ENCODE measurements around the gene TECPR2. TPM values are rescaled to one million over a fixed set of nuclear protein-coding genes. Genes with fewer than 3 reads are reported as not detected.
A peak's percentile ranks its signal among the peaks of the same experiment; 100 is the strongest.

The TECPR2 gene
- total and polyA plus RNA-seq, 4 donors: 3.5 to 32.5 (median 18.9) TPM

DNA sequence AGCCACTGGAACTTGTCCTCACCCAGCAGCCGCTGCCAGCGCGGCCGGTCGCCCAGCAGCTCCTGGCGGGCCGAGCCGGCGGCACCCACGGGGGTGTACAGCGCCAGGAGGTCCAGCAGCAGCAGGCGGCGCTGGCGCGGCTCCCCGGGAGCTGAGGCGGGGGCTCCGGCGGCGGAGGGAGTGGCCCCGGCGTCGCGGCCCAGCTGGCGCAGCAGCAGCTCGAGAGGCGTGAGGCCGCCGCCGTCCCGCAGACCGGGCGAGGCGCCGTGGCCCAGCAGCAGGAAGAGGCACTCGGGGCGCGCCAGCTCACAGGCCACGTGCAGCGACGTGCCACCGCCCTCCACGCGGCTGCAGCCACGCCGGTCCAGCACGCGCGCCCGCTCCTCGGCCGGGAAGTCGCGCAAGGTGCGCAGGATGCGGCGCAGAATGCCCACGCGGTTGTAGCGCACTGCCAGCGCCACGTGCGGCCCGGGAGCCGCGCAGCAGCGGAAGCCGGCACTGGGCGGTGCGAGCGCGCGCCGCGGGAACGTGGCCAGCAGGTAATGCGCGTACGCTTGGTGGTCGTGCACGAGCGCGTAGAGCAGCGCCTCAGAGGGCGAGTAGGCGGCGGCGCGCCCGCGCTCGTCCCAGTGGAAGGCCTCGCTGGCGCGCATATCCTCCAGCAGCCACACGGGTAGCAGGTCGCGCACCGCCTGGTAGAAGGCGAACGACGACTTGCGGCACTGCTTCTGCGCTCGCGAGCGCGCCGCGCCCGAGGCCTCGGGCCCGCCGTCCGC is 144.5 kb downstream of the TECPR2 start:
- intact Hi-C loops (cut with DNase I): no loop called here
- Histone ChIP-seq H3K36me3 (ENCODE audit: control insufficient read depth in 1 of 2, insufficient read depth in 2 of 2, low read length in 1 of 2) (no peaks in the 10 kb centered on the region), H3K4me1 (ENCODE audit: control insufficient read depth in 1 of 2, insufficient read depth in 2 of 2, low read length in 2 of 2) (no peaks in the 10 kb centered on the region), H3K27me3 (ENCODE audit: control insufficient read depth in 1 of 2, insufficient read depth in 2 of 2, low read length in 1 of 2) (no peaks in the 10 kb centered on the region), H3K27ac (ENCODE audit: low read depth in 1 of 2, low read length in 2 of 2) (no peak overlapping the region), H3K9me3 (ENCODE audit: control insufficient read depth, low read length) (no peaks in the 10 kb centered on the region), H3K4me3 (ENCODE audit: low read length in 2 of 2) (no peak overlapping the region)
- DNase-seq: no peak
- ATAC-seq (ENCODE audit: low FRiP score): no peak
- WGBS, 2 donors: 83 to 85% methylated on average over 97 to 115 of the region's 115 CpGs

GRCh38 chr14:102507857-102508312 is 145.1 kb downstream of the TECPR2 start:
- ATAC-seq (ENCODE audit: low FRiP score) (no peak), DNase-seq (no peak)
- H3K36me3 ChIP-seq (ENCODE audit: control insufficient read depth in 1 of 2, insufficient read depth in 2 of 2, low read length in 1 of 2): no peaks in the 10 kb centered on the region
- intact Hi-C loops (cut with DNase I): no loop called here
- H3K27ac ChIP-seq (ENCODE audit: low read depth in 1 of 2, low read length in 2 of 2): no peak overlapping the region
- no peaks in the 10 kb centered on the region for H3K27me3 ChIP-seq (ENCODE audit: control insufficient read depth in 1 of 2, insufficient read depth in 2 of 2, low read length in 1 of 2)
- 90 to 93% methylated on average over 19 to 21 of the region's 21 CpGs for WGBS, 2 donors
- no peak overlapping the region for H3K4me3 ChIP-seq (ENCODE audit: low read length in 2 of 2)
- no peaks in the 10 kb centered on the region for H3K4me1 ChIP-seq (ENCODE audit: control insufficient read depth in 1 of 2, insufficient read depth in 2 of 2, low read length in 2 of 2)
- H3K9me3 ChIP-seq (ENCODE audit: control insufficient read depth, low read length): no peaks in the 10 kb centered on the region

DNA sequence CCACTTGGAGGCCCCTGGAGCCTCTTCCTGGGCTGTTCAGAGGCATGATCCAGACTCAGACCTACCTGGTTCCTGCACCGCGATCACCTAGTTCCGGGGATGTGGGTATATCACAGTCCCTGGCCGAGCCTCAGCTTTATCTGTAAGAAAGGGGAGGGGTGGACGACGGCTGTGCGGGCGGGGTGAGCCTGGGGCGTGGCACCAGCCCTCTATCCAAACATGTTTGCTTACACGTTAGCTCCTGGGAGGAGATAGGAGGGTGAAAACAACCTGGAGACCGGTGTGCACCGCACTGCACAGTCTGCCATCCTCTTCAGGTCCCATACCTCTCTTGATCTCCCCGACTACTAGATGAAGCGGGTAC is 145.7 kb downstream of the TECPR2 start:
- ATAC-seq (ENCODE audit: low FRiP score): no peak
- no peaks in the 10 kb centered on the region for H3K27me3 ChIP-seq (ENCODE audit: control insufficient read depth in 1 of 2, insufficient read depth in 2 of 2, low read length in 1 of 2)
- peak overlapping the region in 1 of 2 donors; percentile 4 for H3K27ac ChIP-seq (ENCODE audit: low read depth in 1 of 2, low read length in 2 of 2)
- intact Hi-C loops (cut with DNase I): no loop called here
- no peaks in the 10 kb centered on the region for H3K36me3 ChIP-seq (ENCODE audit: control insufficient read depth in 1 of 2, insufficient read depth in 2 of 2, low read length in 1 of 2)
- DNase-seq: no peak
- no peaks in the 10 kb centered on the region for H3K9me3 ChIP-seq (ENCODE audit: control insufficient read depth, low read length)
- WGBS, 2 donors: 88 to 92% methylated on average over 14 of the region's 14 CpGs
- no peaks in the 10 kb centered on the region for H3K4me1 ChIP-seq (ENCODE audit: control insufficient read depth in 1 of 2, insufficient read depth in 2 of 2, low read length in 2 of 2)
- H3K4me3 ChIP-seq (ENCODE audit: low read length in 2 of 2): no peak overlapping the region

DNA sequence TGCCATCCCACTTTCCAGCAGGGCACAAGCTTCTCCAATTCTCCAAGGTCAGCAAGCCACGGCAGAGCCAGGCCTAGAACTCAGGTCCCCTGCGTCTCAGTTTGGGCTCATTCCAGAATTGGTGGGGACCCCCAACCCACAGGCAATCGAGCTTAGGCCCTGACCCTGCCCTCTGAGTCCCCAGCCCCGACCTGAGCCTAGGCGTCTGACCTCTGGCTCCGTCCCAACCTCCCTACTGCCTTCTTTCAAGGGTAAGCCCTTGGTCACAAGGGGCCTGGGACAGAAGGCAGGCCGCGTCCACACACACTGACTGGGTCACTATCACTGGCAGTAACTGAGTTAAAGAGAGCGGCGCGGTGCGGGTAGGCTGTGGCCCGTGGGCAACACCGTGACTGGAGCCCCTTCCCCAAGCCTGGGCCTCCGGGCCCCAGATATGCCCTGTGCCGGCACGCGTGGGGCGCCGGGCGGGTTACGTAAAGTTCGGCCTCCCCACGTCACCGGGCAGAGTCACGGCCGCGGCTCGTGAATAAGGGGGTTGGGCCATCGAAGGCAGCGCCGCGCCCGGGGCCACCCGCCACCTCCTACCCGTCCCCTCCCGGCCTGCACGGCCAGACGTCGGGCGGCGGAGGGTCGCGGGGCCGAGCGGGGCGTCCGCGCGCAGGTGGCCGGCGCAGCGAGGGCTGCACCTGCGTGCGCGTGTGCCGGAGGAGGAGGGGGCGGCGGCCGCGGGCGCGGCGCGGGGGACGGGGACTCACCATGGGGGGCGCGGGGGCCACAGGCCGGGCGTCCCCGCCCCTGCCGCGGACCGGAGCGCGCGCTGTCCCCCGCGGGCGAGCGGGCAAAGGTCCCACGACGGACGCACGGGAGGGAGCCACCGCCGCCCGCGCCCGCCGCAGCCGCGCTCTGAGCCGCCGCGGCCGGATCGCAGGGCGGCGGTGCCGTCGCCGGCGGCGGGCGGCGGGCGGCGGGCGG is 146.3 kb downstream of the TECPR2 start:
- peak; percentile 75 to 92 for DNase-seq
- H3K27ac ChIP-seq (ENCODE audit: low read depth in 1 of 2, low read length in 2 of 2): peak overlapping the region in 1 of 2 donors; percentile 7
- ATAC-seq (ENCODE audit: low FRiP score): peak; percentile 58
- H3K9me3 ChIP-seq (ENCODE audit: control insufficient read depth, low read length): no peaks in the 10 kb centered on the region
- peak overlapping the region; percentile 56 to 58 for H3K4me3 ChIP-seq (ENCODE audit: low read length in 2 of 2)
- no peaks in the 10 kb centered on the region for H3K36me3 ChIP-seq (ENCODE audit: control insufficient read depth in 1 of 2, insufficient read depth in 2 of 2, low read length in 1 of 2)
- WGBS, 2 donors: 4 to 8% methylated on average over 33 to 110 of the region's 110 CpGs
- intact Hi-C loops (cut with DNase I): no loop called here
- no peaks in the 10 kb centered on the region for H3K27me3 ChIP-seq (ENCODE audit: control insufficient read depth in 1 of 2, insufficient read depth in 2 of 2, low read length in 1 of 2)
- no peaks in the 10 kb centered on the region for H3K4me1 ChIP-seq (ENCODE audit: control insufficient read depth in 1 of 2, insufficient read depth in 2 of 2, low read length in 2 of 2)

DNA sequence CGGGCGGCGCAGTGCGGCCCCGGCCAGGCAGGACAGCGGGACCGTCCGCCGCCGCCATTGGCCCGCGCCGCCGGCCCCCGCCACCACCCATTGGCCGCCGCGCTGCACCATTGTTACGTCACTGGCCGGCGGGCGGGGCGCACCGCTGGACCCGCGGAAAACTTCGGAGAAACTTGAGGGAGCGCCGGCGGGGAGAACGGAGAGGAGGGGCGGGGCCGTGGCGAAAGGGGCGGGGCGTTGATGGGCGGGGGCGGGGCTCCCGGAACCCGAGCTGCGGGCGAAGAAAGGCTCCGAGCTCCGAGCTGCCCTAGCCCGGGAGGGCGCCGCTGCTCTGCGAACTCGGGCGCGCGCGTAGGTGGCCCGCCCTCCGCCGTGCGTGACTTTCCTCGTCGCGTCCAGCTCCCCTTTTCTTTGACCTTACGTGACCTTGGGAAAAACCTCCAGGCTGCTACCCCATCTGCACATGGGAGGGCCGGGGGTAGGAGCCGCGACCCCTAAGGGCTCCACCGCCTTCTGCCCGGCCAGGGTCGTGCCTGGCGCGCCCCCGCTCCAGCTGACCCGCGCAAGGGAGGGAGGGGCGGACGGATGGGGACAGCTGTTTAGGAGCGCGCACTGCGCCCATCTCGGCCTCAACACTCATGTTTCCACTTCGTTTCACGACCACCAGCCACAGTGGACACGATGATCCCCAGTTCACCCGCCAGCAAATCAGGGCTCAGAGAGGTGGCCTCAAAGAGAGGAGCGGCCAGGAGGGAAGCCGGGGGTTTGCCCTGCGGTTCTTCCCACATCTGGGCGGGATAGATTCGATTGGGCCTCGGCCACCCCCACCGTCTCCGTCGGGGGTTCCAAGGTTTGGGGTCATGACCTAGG is 147.2 kb downstream of the TECPR2 start, which contains the start of gene ANKRD9:
ANKRD9 (minus strand) TSS at position 31 of the 870 bp plus-strand sequence. CDS start 1,887 bp downstream, outside the sequence.
- 7 to 9% methylated on average over 75 to 91 of the region's 91 CpGs for whole genome bisulfite sequencing, 2 donors
- DNase-seq (peak; percentile 97 to 99), ATAC-seq (ENCODE audit: low FRiP score) (peak; percentile 95)
- intact Hi-C loops (cut with DNase I): loop anchor here (5.0 to 10.0 kb wide), 2 partner anchors 148 to 275 kb away; partner anchors contain the start of genes CINP (in 1 of the 2) and TECPR2 (in 1 of the 2)
- Histone ChIP-seq H3K4me1 (ENCODE audit: control insufficient read depth in 1 of 2, insufficient read depth in 2 of 2, low read length in 2 of 2) (no peaks in the 10 kb centered on the region), H3K36me3 (ENCODE audit: control insufficient read depth in 1 of 2, insufficient read depth in 2 of 2, low read length in 1 of 2) (no peaks in the 10 kb centered on the region), H3K4me3 (ENCODE audit: low read length in 2 of 2) (peak within 1 kb of the TSS; percentile 56 to 58), H3K27me3 (ENCODE audit: control insufficient read depth in 1 of 2, insufficient read depth in 2 of 2, low read length in 1 of 2) (no peaks in the 10 kb centered on the region), H3K27ac (ENCODE audit: low read depth in 1 of 2, low read length in 2 of 2) (peak within 1 kb of the TSS in 1 of 2 donors; percentile 7), H3K9me3 (ENCODE audit: control insufficient read depth, low read length) (no peaks in the 10 kb centered on the region)

DNA sequence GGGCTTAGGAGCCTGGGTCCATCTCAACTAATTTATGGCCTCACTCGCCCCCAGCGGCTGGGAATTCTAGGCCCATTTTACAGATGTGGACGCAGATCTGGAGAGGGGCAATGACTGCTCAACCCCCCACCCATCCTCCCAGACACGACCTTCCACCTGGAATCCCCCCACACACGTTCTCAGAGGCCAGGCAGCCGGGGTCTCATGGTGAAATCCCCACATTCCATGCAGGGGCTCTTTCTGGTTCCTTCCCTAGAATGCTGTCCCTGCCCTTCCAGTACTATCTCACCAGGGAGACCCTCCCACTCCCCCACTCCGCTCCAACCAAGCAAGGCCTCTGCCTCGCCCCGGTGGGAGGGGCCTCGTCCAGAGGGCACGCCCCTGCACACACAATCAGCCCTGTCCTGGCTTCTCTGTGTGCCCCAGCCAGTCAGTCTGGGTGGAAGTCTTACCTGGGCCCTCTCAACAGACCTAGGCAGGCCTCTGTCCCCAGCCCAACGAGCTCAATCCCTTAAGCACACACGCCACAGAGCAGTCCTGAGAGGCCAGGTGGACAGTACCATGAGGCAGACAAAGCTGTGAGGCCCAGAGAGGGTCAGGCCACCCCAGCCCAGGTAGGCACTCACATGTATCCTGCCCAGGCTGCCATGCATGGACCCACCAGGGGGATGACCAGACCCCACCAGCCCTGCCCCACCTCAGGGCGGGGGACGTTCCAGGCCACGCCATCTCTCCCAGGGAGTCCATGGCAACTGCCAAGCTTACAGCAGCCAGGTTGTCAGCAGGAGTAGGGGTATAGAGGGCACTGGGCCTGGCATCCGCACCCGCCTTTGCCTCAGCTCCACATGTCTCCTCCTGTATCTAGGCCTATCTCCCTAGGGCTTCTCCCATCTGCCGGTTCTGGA is 148.1 kb downstream of the TECPR2 start:
- no peak overlapping the region for H3K27ac ChIP-seq (ENCODE audit: low read depth in 1 of 2, low read length in 2 of 2)
- no peaks in the 10 kb centered on the region for H3K27me3 ChIP-seq (ENCODE audit: control insufficient read depth in 1 of 2, insufficient read depth in 2 of 2, low read length in 1 of 2)
- no peaks in the 10 kb centered on the region for H3K9me3 ChIP-seq (ENCODE audit: control insufficient read depth, low read length)
- WGBS, 2 donors: 80 to 83% methylated on average over 19 of the region's 19 CpGs
- intact Hi-C loops (cut with DNase I): loop anchor here (5.0 to 10.0 kb wide), 2 partner anchors 149 to 276 kb away; partner anchors contain the start of genes CINP (in 1 of the 2) and TECPR2 (in 1 of the 2)
- no peaks in the 10 kb centered on the region for H3K36me3 ChIP-seq (ENCODE audit: control insufficient read depth in 1 of 2, insufficient read depth in 2 of 2, low read length in 1 of 2)
- no peak overlapping the region for H3K4me3 ChIP-seq (ENCODE audit: low read length in 2 of 2)
- DNase-seq: no peak
- no peaks in the 10 kb centered on the region for H3K4me1 ChIP-seq (ENCODE audit: control insufficient read depth in 1 of 2, insufficient read depth in 2 of 2, low read length in 2 of 2)
- ATAC-seq (ENCODE audit: low FRiP score): no peak

GRCh38 chr14:102511538-102511937 is 148.8 kb downstream of the TECPR2 start:
- WGBS, 2 donors: 95 to 97% methylated on average over 5 of the region's 5 CpGs
- Histone ChIP-seq H3K27ac (ENCODE audit: low read depth in 1 of 2, low read length in 2 of 2) (no peak overlapping the region), H3K36me3 (ENCODE audit: control insufficient read depth in 1 of 2, insufficient read depth in 2 of 2, low read length in 1 of 2) (no peaks in the 10 kb centered on the region), H3K9me3 (ENCODE audit: control insufficient read depth, low read length) (no peaks in the 10 kb centered on the region), H3K27me3 (ENCODE audit: control insufficient read depth in 1 of 2, insufficient read depth in 2 of 2, low read length in 1 of 2) (no peaks in the 10 kb centered on the region), H3K4me1 (ENCODE audit: control insufficient read depth in 1 of 2, insufficient read depth in 2 of 2, low read length in 2 of 2) (no peaks in the 10 kb centered on the region), H3K4me3 (ENCODE audit: low read length in 2 of 2) (no peak overlapping the region)
- no peak for DNase-seq
- intact Hi-C loops (cut with DNase I): loop anchor here (5.0 to 10.0 kb wide), 2 partner anchors 149 to 277 kb away; partner anchors contain the start of genes CINP (in 1 of the 2) and TECPR2 (in 1 of the 2)
- ATAC-seq (ENCODE audit: low FRiP score): no peak
